Activated T-cell treated with anti-CD3 and anti-CD28 coated beads, Interleukin-2, amount 50 U/mL, for 24 hours (primary cell): ENCODE measurements around the gene BMS1.
"Not testable (repeated sequence)": the region's sequence is repeated elsewhere in the genome, so short reads cannot be mapped to it uniquely, and the experiment has no call there.

Experiments
- DNase-seq: peaks from one replicate; pipeline ENCODE4 v3.0.0-alpha.2; 2020
- H3K27ac Mint-ChIP-seq: 2 replicates; pipeline ENCODE4 v1.8.0; 2020; ENCODE audit warnings: mild to moderate bottlenecking, mixed read lengths
- H3K27me3 Mint-ChIP-seq: 2 replicates; pipeline ENCODE4 v1.8.0; 2020; ENCODE audit warnings: mixed read lengths
- H3K36me3 Mint-ChIP-seq: 2 replicates; pipeline ENCODE4 v1.8.0; 2020; ENCODE audit warnings: low read depth, mixed read lengths
- H3K4me1 Mint-ChIP-seq: 2 replicates; pipeline ENCODE4 v1.8.0; 2020; ENCODE audit warnings: low read depth, mixed read lengths
- H3K4me3 Mint-ChIP-seq: 2 replicates; pipeline ENCODE4 v1.8.0; 2020; ENCODE audit warnings: mild to moderate bottlenecking, moderate library complexity, mixed read lengths
- H3K9me3 Mint-ChIP-seq: 2 replicates; pipeline ENCODE4 v1.8.0; 2020; ENCODE audit warnings: mixed read lengths

The BMS1 gene

GRCh38 chr10:42816334-42816733 lies 33.7 kb downstream of the BMS1 start:
- H3K27me3 Mint-ChIP-seq, H3K4me3 Mint-ChIP-seq, DNase-seq, H3K9me3 Mint-ChIP-seq: not testable (repeated sequence)
- peak overlapping the region; percentile 50 for H3K27ac Mint-ChIP-seq
- peaks cover 31% of the 10 kb centered on the region for H3K4me1 Mint-ChIP-seq
- H3K36me3 Mint-ChIP-seq: peaks cover 97% of the 10 kb centered on the region

- H3K4me3 Mint-ChIP-seq: no peak overlapping the region
- peaks cover 98% of the 10 kb centered on the region for H3K36me3 Mint-ChIP-seq
- H3K27ac Mint-ChIP-seq: no peak overlapping the region
- DNase-seq: no peak
- peaks cover 6% of the 10 kb centered on the region for H3K9me3 Mint-ChIP-seq
- peaks cover 30% of the 10 kb centered on the region for H3K4me1 Mint-ChIP-seq
- H3K27me3 Mint-ChIP-seq: no peaks in the 10 kb centered on the region
These were observed 34.3 kb downstream of the BMS1 start for GRCh38 chr10:42816912-42817311.

- Mint-ChIP-seq H3K27ac (peak overlapping the region; percentile 51), H3K36me3 (peaks cover 98% of the 10 kb centered on the region), H3K4me1 (peaks cover 25% of the 10 kb centered on the region)
- H3K27me3 Mint-ChIP-seq, H3K4me3 Mint-ChIP-seq, H3K9me3 Mint-ChIP-seq, DNase-seq: not testable (repeated sequence)
These were observed 34.8 kb downstream of the BMS1 start for GRCh38 chr10:42817417-42817816.

- DNase-seq, H3K4me3 Mint-ChIP-seq, H3K4me1 Mint-ChIP-seq, H3K27me3 Mint-ChIP-seq, H3K27ac Mint-ChIP-seq, H3K9me3 Mint-ChIP-seq: not testable (repeated sequence)
- peaks cover 99% of the 10 kb centered on the region for H3K36me3 Mint-ChIP-seq
These were observed 44.2 kb downstream of the BMS1 start for GRCh38 chr10:42826759-42827158.

- Mint-ChIP-seq H3K36me3 (peaks cover 99% of the 10 kb centered on the region), H3K27me3 (no peaks in the 10 kb centered on the region), H3K9me3 (no peaks in the 10 kb centered on the region), H3K4me1 (peaks cover 1% of the 10 kb centered on the region), H3K27ac (no peak overlapping the region), H3K4me3 (no peak overlapping the region)
- no peak for DNase-seq
These were observed 44.6 kb downstream of the BMS1 start for GRCh38 chr10:42827201-42827600.

- DNase-seq, H3K27me3 Mint-ChIP-seq, H3K4me1 Mint-ChIP-seq, H3K9me3 Mint-ChIP-seq, H3K27ac Mint-ChIP-seq, H3K4me3 Mint-ChIP-seq: not testable (repeated sequence)
- H3K36me3 Mint-ChIP-seq: peaks cover 95% of the 10 kb centered on the region
These were observed 45.8 kb downstream of the BMS1 start for GRCh38 chr10:42828391-42828790.

GRCh38 chr10:42830237-42830636 lies 47.6 kb downstream of the BMS1 start:
- H3K9me3 Mint-ChIP-seq: no peaks in the 10 kb centered on the region
- H3K27me3 Mint-ChIP-seq: no peaks in the 10 kb centered on the region
- no peak for DNase-seq
- no peaks in the 10 kb centered on the region for H3K4me1 Mint-ChIP-seq
- H3K4me3 Mint-ChIP-seq: no peak overlapping the region
- H3K27ac Mint-ChIP-seq: no peak overlapping the region
- peaks cover 81% of the 10 kb centered on the region for H3K36me3 Mint-ChIP-seq

- peaks cover 22% of the 10 kb centered on the region for H3K36me3 Mint-ChIP-seq
- DNase-seq: no peak
- H3K27ac Mint-ChIP-seq: no peak overlapping the region
- H3K9me3 Mint-ChIP-seq: no peaks in the 10 kb centered on the region
- peaks cover 42% of the 10 kb centered on the region for H3K27me3 Mint-ChIP-seq
- H3K4me1 Mint-ChIP-seq: peaks cover 2% of the 10 kb centered on the region
- no peak overlapping the region for H3K4me3 Mint-ChIP-seq
These were observed 53.5 kb downstream of the BMS1 start for GRCh38 chr10:42836096-42836495.

- Mint-ChIP-seq H3K9me3 (no peaks in the 10 kb centered on the region), H3K27ac (no peak overlapping the region), H3K27me3 (peaks cover 42% of the 10 kb centered on the region), H3K4me3 (peak overlapping the region; percentile 55), H3K36me3 (peaks cover 14% of the 10 kb centered on the region), H3K4me1 (peaks cover 2% of the 10 kb centered on the region)
- DNase-seq: no peak
These were observed 54.3 kb downstream of the BMS1 start for GRCh38 chr10:42836771-42837468.

- not testable (repeated sequence) for H3K27ac Mint-ChIP-seq, H3K9me3 Mint-ChIP-seq, DNase-seq, H3K4me1 Mint-ChIP-seq, H3K36me3 Mint-ChIP-seq, H3K4me3 Mint-ChIP-seq
- peaks cover 49% of the 10 kb centered on the region for H3K27me3 Mint-ChIP-seq
These were observed 62.2 kb downstream of the BMS1 start for GRCh38 chr10:42844810-42845209.

GRCh38 chr10:42847261-42847660 lies 64.7 kb downstream of the BMS1 start:
- H3K4me1 Mint-ChIP-seq, H3K27ac Mint-ChIP-seq, H3K4me3 Mint-ChIP-seq, H3K36me3 Mint-ChIP-seq, DNase-seq, H3K9me3 Mint-ChIP-seq: not testable (repeated sequence)
- peaks cover 48% of the 10 kb centered on the region for H3K27me3 Mint-ChIP-seq

- Mint-ChIP-seq H3K36me3 (no peaks in the 10 kb centered on the region), H3K4me3 (no peak overlapping the region), H3K27ac (no peak overlapping the region), H3K9me3 (no peaks in the 10 kb centered on the region), H3K27me3 (peaks cover 35% of the 10 kb centered on the region), H3K4me1 (no peaks in the 10 kb centered on the region)
- no peak for DNase-seq
These were observed 68.3 kb downstream of the BMS1 start for GRCh38 chr10:42850931-42851330.

GRCh38 chr10:42859256-42859655 lies 76.7 kb downstream of the BMS1 start:
- Mint-ChIP-seq H3K4me3 (no peak overlapping the region), H3K27ac (no peak overlapping the region), H3K4me1 (no peaks in the 10 kb centered on the region), H3K9me3 (no peaks in the 10 kb centered on the region), H3K36me3 (no peaks in the 10 kb centered on the region), H3K27me3 (peaks cover 53% of the 10 kb centered on the region)
- DNase-seq: no peak

GRCh38 chr10:42860016-42860415 lies 77.4 kb downstream of the BMS1 start:
- H3K27ac Mint-ChIP-seq, DNase-seq, H3K9me3 Mint-ChIP-seq: not testable (repeated sequence)

GRCh38 chr10:42862801-42863200 lies 80.2 kb downstream of the BMS1 start:
- H3K27ac Mint-ChIP-seq, DNase-seq, H3K9me3 Mint-ChIP-seq, H3K4me1 Mint-ChIP-seq, H3K36me3 Mint-ChIP-seq, H3K4me3 Mint-ChIP-seq: not testable (repeated sequence)
- H3K27me3 Mint-ChIP-seq: peaks cover 50% of the 10 kb centered on the region

More at GRCh38 chr10:42860016-42860415, 77.4 kb downstream of the BMS1 start:
- H3K4me1 Mint-ChIP-seq, H3K36me3 Mint-ChIP-seq, H3K4me3 Mint-ChIP-seq: not testable (repeated sequence)
- peaks cover 55% of the 10 kb centered on the region for H3K27me3 Mint-ChIP-seq

- Mint-ChIP-seq H3K36me3 (no peaks in the 10 kb centered on the region), H3K27ac (no peak overlapping the region), H3K9me3 (no peaks in the 10 kb centered on the region), H3K4me1 (peaks cover 3% of the 10 kb centered on the region), H3K4me3 (no peak overlapping the region), H3K27me3 (peaks cover 40% of the 10 kb centered on the region)
- DNase-seq: no peak
These were observed 82.0 kb downstream of the BMS1 start for GRCh38 chr10:42864575-42864974.
